NCI-H82 treated with DMSO at 0.1 percent for 48 hours (cell line): ENCODE data around the gene ARPP21.

ENCODE experiments used
- DNase-seq: peaks from one replicate; lab custom pipeline; 2025; ENCODE audit not compliant: unreplicated experiment; lab: John Stamatoyannopoulos, UW

Gene ARPP21

DNA sequence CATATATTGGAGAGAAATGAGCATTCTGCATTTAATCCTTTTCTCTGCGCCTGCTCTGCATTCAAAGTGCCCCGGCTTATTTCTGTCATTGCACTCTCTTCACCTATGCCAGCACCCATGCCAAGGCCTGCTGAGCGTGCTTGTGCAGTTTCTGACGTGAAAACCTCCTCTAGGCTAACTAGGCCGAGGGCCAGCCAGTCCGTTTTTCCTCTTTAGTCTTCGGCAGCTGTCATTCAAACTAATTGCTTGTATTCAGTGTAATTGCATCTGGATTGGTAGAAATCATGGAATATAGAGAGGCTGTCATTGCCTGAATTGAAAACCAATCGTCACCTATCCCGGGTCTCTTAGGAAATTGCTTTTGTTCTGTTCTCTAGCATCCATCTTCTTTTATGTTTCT is 94.0 kb downstream of the ARPP21 start:
- DNase-seq, result no peak

- DNase-seq, result no peak
These were observed 94.5 kb downstream of the ARPP21 start for GRCh38 chr3:35733864-35734263.

- no peak for DNase-seq
These were observed 97.8 kb downstream of the ARPP21 start for GRCh38 chr3:35737080-35737479.

DNA sequence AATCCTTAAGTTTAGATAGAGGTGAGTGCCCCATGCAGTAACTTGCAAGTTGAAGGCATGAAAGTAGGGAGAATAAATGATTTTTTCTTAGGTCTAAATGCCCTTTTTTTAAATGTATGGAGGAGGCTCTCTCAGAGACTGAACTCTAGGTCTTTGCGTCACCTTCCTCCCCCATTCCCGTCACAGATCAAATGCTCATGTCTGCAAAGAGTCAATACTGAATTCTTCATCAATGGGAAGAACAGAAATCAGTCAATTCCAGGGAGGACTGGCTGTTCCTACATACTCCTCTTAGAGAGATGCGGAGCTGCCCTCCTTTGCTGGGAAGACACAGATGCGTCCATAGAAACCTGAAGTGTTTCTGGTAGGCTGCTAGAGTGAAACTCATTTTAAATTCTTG is 98.2 kb downstream of the ARPP21 start:
- DNase-seq, result no peak

- no peak for DNase-seq
These were observed 98.8 kb downstream of the ARPP21 start for GRCh38 chr3:35737934-35738706.

DNA sequence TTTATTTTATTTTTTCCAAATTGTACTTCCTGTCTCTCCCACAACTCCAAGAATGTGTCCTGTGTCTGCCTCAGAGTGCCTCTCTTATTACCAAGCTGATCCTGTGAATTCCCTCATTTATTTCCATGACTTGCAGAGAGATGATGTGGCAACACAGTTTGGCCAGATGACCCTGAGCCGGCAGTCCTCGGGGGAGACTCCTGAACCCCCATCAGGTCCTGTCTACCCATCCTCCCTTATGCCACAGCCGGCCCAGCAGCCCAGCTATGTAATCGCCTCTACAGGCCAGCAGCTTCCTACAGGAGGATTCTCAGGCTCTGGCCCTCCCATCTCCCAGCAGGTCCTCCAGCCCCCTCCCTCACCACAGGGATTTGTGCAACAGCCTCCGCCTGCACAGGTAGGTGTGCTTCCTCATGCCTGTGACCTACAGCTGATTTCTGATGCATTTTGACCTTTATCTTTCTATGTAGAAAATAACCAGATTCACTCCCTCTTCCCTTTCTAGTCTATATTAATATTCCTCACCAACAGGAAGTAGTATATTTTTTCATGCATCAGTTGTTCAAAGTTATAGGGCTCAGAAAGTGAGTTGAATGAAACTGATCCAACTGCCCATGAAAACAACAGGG is 100.0 kb downstream of the ARPP21 start:
- DNase-seq, result no peak

DNA sequence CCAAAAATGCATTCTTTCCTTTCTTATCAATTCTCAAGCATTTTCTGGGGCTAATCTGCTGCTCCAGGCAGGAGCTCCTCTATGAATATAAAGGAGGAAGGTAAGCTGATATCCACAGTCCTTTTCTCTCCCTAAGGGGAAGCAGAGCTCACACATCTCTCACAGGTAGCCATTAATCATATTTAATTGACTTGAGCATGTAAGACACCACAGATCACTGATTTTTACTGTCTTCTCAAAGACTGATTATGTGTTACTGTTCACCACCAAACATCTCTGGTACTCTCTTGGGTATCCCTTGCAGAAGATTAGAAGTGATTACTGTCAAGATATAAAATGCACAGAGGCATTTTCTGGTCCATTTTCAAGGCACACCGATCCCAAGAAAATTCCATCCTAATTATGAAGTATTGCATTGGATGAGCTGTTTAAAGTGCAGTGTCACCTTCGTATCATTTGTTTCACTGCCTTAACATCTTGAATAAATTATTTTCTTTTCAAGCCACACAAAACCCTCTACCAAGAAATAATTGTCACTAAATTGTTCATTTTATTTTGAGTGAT is 100.7 kb downstream of the ARPP21 start:
- no peak for DNase-seq

GRCh38 chr3:35743218-35743617 is 103.9 kb downstream of the ARPP21 start:
- no peak for DNase-seq

GRCh38 chr3:35744419-35744818 is 105.1 kb downstream of the ARPP21 start:
- no peak for DNase-seq

DNA sequence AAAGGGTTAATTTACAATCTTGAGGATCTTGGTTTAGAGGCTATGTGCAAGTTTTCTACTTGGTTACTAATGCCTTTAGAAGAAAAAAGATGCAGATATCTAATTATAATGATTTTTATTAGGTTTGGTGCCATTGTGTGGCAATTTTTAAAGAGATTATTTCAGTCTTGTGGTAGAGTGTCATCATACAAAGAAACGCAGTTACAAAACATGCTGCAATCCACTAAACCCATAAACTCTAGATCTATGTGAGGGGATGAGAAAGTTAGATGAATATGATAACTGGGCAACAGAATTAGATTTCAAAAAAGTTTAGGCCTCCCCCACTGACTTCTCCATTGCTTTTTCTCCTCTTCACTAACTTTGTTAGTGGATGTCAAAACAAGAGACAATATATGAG is 106.0 kb downstream of the ARPP21 start:
- DNase-seq, result no peak

DNA sequence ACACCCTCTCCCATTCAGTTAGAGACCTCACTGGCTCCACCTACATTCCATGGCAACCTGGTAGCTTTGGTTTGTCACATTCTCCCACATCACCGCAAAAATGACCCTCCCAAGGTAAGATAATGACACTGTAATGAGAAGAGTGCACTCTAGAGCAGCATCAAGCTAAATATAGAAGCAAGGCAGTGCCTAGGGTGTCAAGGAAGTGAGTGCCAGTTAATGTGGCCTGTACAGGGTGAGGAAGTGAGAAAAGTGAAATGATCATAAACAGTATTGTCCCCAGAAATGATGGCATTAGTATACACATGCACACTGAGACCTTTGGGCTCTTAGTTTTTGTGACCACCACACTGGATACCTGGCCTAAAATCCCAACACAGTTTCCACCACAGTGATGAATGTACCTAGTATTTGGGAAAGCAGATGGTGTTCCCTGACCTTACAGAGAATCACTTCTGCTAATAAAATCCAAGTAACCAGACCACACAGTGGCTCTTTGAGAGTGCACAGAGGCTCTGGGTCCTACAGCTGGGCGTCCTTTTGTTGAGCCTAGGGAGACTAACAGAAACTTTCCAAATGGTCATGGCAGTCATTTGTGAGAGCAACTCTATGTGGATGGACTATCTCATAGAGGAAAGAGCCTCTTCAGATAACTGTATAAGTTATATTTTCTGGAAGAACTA is 106.6 kb downstream of the ARPP21 start:
- no peak for DNase-seq

- no peak for DNase-seq
These were observed 107.2 kb downstream of the ARPP21 start for GRCh38 chr3:35746492-35746891.

DNA sequence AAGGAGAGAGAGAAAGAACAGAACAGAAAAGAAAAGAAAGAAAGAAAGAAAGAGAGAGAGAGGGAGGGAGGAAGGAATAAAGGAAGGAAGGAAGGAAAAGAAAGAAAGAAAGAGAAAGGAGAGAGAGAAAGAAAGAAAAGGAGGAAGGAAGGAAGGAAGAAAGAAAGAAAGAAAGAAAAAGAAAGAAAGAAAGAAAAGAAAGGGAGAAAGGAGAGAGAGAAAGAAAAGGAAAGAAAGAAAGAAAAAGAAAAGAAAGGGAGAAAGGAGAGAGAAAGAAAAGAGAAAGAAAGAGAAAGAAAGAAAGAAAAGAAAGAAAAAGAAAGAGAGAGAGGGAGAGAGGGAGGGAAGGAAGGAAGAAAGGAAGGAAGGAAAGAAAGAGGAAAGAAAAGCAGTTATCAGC is 108.8 kb downstream of the ARPP21 start:
- DNase-seq, result no peak

DNA sequence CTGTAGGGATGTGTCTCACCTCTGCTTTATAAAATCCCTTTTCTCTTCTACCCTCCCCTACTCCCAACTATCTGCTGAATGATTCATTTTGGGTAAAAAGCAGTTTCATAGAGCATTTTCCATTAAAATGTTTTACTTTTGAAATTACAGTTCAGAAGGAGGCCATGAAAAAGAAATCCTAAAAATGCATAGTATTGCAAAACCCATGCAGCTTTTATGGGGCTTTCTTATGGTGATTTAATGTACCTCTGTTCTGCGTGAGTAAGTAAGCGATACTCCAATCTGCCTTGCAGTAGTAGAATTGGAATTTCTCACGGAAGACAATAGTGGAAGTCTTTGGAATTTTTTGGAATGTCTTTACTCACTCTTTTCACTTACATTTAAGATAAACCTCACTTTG is 111.9 kb downstream of the ARPP21 start:
- no peak for DNase-seq

- no peak for DNase-seq
These were observed 118.8 kb downstream of the ARPP21 start for GRCh38 chr3:35757991-35758757.

GRCh38 chr3:35760146-35760545 is 120.8 kb downstream of the ARPP21 start:
- no peak for DNase-seq

- DNase-seq, result no peak
These were observed 122.0 kb downstream of the ARPP21 start for GRCh38 chr3:35761311-35761710.

- DNase-seq, result no peak
These were observed 133.2 kb downstream of the ARPP21 start for GRCh38 chr3:35772381-35773015.

DNA sequence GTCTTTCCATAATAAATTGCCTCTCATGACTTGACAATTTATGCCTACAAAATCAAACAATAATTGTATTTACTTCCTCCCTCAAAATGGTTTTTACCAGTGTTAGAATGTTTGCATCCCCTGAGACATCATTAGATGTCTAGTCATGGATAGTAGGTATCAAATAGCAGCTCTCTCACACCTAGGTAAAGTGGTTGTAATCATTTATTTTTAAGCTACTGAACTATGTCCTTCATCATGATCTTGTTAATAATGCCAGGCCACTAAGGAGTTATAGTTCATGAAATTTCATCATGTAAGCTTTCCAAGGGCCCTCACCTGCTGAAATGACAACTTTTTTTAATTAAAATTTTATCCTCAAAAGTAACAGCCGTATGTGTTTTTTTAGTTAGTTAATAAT is 134.1 kb downstream of the ARPP21 start:
- DNase-seq, result no peak

- DNase-seq, result no peak
These were observed 137.0 kb downstream of the ARPP21 start for GRCh38 chr3:35776346-35776745.

DNA sequence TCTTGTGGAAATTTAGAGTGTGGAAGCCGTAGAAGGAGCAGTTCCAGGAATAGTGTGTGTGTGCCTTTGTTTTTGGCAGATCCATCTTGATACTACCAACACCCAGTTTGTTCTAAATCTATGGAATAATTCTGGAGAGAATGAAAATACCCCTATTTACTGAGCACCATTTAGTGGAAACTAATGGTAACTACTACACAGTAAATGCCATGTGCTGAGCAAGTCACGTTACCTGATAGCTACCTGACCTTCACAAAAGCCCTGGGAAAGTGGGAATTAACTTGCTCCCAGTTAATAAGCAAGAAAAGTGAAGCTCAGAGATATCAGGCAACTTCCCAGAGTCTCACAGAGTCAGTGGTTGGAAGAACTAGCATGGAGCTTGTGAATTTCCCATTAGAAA is 137.7 kb downstream of the ARPP21 start:
- DNase-seq, result no peak
